NCI-H1417 (cell line): ENCODE results near the gene IGSF22.

ENCODE experiments used
- DNase-seq, 3 experiments: peaks; one replicate each; lab custom pipeline; 2025; lab: John Stamatoyannopoulos, UW

IGSF22 gene

DNA sequence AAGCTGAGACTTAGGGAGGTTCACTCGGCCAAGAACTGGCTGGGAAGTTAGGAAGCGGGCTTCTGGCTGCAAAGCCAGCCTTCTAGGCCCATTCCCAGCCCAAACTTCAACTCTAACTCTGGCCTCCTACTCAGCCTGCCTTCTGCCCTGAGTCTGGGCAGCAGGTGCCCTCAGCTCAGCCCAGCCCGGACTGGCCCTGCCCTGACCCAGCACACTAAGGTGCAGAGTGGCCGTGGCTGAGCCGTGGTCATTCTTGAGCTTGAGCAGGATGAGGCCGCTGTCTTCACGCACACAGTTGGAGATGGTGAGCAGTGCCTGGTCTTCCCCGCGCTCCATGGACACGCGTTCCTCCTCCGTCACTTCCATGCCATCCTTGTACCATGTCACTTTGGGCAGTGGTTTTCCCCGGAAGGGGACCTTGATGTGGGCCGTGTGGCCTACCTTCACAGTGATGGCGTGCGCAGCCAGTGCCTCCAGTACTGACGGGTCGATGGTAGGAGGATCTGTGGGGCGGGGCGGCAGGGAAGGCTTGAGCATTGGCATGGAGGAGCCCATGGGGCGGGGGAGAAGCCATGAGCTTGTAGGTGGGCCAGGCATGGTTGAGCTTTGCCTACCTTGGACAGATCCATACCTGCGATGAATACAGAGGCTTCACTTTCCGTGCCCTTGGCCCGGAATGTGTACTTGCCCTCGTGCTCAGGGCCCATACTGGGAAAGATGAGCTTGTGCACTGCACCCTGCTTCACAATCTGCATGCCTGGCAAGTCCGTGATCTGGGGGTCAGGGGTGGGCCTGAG is 12.1 kb downstream of the IGSF22 start:
- DNase-seq: no peak

GRCh38 chr11:18710545-18710944 is 15.4 kb downstream of the IGSF22 start:
- DNase-seq: no peak

DNA sequence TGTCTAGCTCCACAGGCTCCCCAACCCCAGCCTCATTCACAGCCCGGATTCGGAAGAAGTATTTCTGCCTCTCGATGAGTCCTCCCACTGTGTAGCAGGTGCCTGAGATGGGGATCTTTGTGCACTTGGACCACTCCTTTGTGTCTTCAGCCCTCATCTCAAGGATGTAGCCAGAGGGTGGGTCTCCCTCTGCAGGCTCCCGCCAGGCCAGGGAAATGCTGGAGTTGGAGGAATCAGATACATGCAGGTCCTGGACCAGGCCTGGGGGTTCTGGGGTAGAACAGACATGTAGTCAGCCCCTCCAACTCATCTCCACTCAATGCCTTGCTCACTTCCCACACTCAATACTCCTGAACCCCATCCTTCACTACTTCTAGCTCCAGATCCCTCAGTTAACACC is 16.6 kb downstream of the IGSF22 start:
- no peak for DNase-seq

DNA sequence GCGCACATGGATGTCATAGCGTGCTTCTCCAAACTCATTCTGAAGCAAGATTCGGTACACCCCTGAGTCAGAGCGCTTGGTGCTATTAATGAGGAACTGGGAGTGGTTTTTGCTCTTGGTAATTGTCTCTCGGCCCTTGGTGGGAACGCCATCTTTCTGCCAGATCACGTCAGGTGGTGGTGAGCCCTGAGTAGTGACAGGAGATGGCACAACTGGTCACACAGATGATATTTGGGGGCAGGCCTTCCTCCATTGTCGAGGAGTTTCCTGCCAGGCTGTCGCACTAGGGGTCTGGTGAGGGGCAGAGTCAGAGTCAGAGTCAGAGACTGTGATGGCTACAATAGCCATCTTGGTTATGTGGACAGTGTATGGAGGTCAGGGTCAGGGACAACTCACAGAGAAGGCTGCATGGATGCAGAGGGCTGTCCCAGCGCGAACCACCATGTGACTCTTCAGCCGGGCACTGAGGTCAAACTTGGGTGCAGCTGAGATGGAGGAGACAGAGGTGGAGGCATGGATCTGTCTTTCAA is 18.1 kb downstream of the IGSF22 start:
- no peak for DNase-seq

DNA sequence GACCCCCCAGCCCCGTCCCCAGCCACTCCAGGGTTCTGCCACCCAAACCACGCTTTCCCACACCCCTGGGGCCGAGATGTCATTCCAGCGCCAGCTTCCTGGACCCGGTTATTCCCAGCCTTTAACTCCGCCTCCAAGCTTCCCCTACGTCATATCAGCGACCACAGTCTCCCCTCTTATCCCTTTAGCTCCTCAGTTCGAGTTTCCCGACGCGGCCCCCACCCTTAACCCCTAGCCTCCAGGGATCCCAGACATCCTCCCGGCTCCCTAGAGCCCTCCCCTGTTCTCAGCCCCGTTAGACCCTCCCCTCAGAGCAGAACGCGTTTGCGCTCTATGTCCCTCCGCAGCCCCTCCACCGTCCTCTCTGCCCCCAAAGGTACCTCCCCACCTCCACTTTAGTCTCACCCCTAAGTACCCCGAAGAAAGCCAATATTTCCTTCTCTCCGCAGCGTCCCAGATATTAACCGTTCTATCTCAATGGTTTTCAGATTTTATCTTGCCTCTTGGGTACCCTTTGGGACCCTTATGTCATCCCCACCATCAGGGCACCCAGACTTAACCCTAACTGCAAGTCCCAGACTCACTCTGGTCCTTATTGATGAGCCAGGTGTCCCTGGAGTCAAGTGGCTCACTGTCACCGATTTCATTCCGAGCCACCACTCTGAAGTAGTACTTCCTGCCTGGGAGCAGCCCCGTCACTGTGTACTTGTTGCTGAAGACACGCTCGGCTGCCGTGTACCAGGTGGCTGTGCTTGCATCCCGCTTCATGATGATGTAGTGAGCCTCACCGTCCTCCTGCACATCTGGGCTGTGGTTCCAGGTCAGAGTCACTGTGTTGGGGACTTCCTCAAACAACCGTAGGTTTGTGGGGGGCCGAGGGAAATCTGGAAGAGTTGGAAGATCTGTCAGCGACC is 19.4 kb downstream of the IGSF22 start:
- DNase-seq: peak; percentile 55 to 77 (median 62)

- peak; percentile 27 to 66 (median 66) for DNase-seq
Observed at GRCh38 chr11:18705651-18706281, 20.2 kb downstream of the IGSF22 start.

DNA sequence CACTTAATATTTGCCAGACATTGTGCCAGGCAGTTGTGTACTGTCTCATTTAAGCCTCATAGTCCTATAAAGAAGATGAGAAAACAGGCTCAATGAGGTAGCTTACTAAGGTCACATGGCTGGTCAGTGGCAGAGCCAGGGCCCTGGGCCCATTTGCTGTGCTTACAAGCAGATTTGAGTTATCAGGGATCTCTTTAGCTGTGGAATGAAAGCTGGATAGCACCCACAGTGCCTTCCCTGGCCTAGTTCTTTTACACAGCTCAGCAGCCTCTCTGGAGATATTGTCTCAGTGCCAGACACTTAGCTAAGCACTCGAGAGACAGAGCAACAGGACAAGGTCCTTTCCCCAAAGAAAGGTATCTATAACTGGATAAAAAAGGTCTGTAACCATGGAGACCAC is 21.3 kb downstream of the IGSF22 start:
- peak in 2 of 3 experiments; percentile 6 to 46 for DNase-seq

GRCh38 chr11:18704045-18704645 is 21.8 kb downstream of the IGSF22 start:
- no peak for DNase-seq

GRCh38 chr11:18703001-18703763 is 22.8 kb downstream of the IGSF22 start:
- no peak for DNase-seq

GRCh38 chr11:18701614-18702216 is 24.3 kb downstream of the IGSF22 start:
- DNase-seq: no peak

GRCh38 chr11:18700872-18701271 is 25.1 kb downstream of the IGSF22 start:
- DNase-seq: no peak

- peak in 1 of 3 experiments; percentile 7 for DNase-seq
Observed at GRCh38 chr11:18700375-18700774, 25.6 kb downstream of the IGSF22 start.

DNA sequence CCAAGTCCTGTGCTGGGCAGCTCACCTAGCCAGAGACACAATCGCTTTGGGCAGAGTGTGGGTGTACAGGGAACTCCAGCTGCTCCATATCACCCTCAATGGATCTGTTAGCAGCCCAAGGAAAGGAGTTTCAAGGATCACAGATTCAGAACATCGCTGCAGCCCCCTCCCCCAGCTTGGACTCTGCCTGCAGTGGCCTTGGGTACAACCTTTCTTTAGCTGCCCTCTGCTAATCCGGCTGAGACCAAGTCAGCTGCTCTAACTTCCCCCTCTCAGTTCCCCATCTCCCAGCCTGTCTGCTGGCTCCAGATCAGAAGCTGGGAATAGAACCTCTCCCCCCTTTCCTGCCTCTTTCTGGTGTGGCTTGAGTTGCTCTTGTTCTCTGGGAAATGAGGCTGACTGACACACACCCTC is 26.1 kb downstream of the IGSF22 start:
- no peak for DNase-seq

DNA sequence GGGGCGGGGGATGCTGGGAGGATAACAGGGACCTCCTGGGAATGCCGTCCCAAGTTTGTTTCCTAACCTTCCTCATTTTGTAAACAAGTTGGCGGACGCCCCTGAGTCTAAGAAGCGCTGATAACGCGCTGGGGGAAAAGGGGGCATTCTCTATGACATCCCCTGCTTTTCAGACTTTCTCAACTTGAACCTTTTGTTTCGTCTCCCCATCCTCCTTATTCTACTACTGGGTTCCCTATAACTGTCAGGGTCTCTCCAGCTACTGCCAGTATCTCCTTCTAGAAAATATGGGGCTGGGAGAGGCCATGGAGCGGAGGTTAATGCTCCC is 26.8 kb downstream of the IGSF22 start:
- DNase-seq: no peak

DNA sequence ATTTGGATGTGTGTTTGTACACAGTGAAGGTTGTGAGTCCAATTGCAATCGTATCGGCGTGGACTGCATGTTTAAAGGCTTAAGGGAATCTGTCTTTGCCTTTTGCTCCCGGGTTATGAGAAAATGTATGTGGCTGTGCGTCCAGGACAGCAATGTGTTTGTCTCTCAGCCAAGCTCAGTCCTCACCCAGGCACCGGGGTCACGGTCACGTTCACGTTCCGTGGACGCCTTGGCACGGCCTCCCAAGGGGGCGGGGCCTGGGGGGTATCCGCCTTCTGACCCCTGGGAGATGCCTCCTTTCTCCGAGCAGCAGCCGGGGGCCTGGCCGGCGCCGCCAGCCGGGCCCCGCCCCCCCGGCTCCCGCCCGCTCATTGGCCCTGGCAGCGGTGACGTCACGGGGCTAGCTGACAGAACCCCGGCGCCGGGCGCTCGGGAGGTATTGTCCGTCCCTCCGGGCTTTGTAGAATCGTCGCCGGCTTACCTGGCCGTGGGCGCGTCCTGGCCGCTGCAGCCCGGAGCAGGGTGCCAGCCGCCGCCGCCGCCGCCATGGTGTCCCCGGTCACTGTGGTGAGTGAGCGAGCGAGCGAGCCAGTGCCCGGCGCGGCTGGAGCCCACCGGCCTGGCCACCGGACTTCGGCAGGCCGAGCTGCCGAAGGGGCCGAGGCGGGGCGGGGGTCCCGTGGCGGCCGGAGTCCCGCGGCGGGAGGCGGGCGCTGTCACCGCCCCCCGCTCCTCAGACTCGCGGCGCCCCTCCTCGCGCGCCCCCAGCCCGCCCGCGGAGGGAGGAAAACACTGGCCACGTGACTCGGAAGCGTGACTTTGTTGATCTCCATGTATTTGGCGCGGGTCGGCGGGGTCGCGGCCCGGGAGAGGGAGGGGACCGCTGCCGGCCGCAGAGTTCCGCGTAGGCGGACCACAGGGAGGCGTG is 27.4 kb downstream of the IGSF22 start, which contains the start of gene TMEM86A:
TMEM86A (plus strand) TSS at position 439 of the 928 bp plus-strand sequence; CDS start at position 547, 108 bp downstream.
- DNase-seq: peak; percentile 92 to 95 (median 95)

GRCh38 chr11:18697576-18697975 is 28.4 kb downstream of the IGSF22 start:
- no peak for DNase-seq

GRCh38 chr11:18696638-18697225 is 29.3 kb downstream of the IGSF22 start:
- DNase-seq: no peak

DNA sequence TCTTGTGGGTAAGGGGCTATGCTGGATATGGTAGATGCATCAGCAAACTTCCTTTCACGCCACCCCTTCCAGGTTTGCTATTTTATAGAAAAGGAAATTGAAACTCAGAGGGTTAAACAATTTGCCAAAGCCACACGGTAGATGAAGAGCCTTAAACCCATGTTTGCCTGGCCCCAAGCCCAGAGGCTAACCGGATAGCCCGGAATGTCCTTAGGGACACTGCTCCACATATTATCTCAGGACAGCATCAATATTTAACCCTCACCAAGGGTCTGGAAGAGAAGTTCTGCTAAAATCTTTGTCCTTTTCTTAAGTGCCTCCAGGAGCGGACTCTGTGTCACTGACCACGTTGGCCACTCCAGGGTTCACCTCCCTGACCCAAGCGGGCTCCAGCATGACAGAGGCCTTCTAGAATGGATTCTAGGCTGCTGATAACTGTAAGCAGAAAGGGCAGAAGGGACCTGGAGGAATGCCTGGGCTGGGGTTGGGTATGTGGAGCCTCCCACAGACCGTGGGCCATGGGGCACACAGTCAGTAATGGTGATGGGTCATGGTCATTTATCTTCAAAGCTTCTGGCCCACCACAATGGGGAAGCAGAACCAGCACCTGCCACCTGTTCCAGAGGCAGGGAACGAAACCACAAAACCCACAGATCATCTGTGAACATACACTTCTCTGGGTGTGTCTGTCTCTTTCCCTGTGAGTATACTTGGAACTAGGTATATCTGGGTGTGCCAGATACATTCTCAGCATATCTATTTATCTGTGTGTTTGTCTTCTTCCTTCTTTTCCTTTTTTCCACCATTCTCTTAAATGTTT is 32.8 kb downstream of the IGSF22 start:
- DNase-seq: no peak
